K562 (cell line): ENCODE results near the gene DMWD. TPM values are rescaled to one million over a fixed set of nuclear protein-coding genes. Genes with fewer than 3 reads are reported as not detected.
A peak's percentile ranks its signal among the peaks of the same experiment; 100 is the strongest.

Experiments used
- BRF2 ChIP-seq: IDR thresholded peaks from 3 replicates; pipeline ENCODE4 v1.6.1; 2011; ENCODE audit warnings: borderline replicate concordance, mild to moderate bottlenecking; ENCODE audit not compliant: insufficient read length, insufficient read depth
- CHD1 ChIP-seq: fragments of 200-600 bp; sonication (generic); IDR thresholded peaks from one replicate; pipeline ENCODE4 v1.6.1; 2012; ENCODE audit warnings: mild to moderate bottlenecking, moderate library complexity, low read length, inconsistent platforms
- CHD2 ChIP-seq: IDR thresholded peaks from 2 replicates; pipeline ENCODE4 v1.6.1; 2011; ENCODE audit warnings: low read depth, low read length
- DEAF1 ChIP-seq: fragments of 450-650 bp; formaldehyde crosslinking; IDR thresholded peaks from 2 replicates; pipeline ENCODE4 v1.4.0; 2020; ENCODE audit warnings: mild to moderate bottlenecking, moderate library complexity
- HCFC1 ChIP-seq: IDR thresholded peaks from 2 replicates; pipeline ENCODE4 v1.6.1; 2012; ENCODE audit warnings: low read depth, low read length, improper control_type of control experiment
- HDAC1 ChIP-seq, 2 experiments: fragments of 450-650 bp; IDR thresholded peaks; 2 replicates each; pipeline ENCODE4 v1.6.1; 2016 to 2017; ENCODE audit warnings: inconsistent platforms in 1 of 2, mild to moderate bottlenecking in 1 of 2, moderate library complexity in 1 of 2
- HDAC2 ChIP-seq: fragments of 450-650 bp; IDR thresholded peaks from 2 replicates; pipeline ENCODE4 v1.6.1; 2016; ENCODE audit warnings: mild to moderate bottlenecking
- HIVEP1 ChIP-seq: fragments of 250-450 bp; sonication (Bioruptor Pico); IDR thresholded peaks from 2 replicates; pipeline ENCODE4 v1.4.0; 2020; ENCODE audit warnings: mild to moderate bottlenecking
- NFYB ChIP-seq: IDR thresholded peaks from 2 replicates; pipeline ENCODE4 v1.6.1; 2011; ENCODE audit warnings: mild to moderate bottlenecking, moderate library complexity; ENCODE audit not compliant: insufficient read length; ENCODE audit errors: extremely low read depth
- NR2F6 ChIP-seq: fragments of 450-650 bp; formaldehyde crosslinking; IDR thresholded peaks from 2 replicates; pipeline ENCODE4 v1.4.0; 2020; ENCODE audit warnings: mild to moderate bottlenecking
- OTX1 ChIP-seq: fragments of 450-650 bp; formaldehyde crosslinking; IDR thresholded peaks from 2 replicates; pipeline ENCODE4 v1.4.0; 2022; ENCODE audit warnings: mild to moderate bottlenecking
- PCBP1 ChIP-seq: fragments of 200-400 bp; formaldehyde crosslinking; IDR thresholded peaks from 2 replicates; pipeline ENCODE4 v1.6.1; 2018; ENCODE audit warnings: mild to moderate bottlenecking, low read depth, low read length; ENCODE audit not compliant: poor library complexity, severe bottlenecking
- POLR2B ChIP-seq: fragments of 450-650 bp; IDR thresholded peaks from 2 replicates; pipeline ENCODE4 v1.6.1; 2018; ENCODE audit warnings: low read depth; ENCODE audit not compliant: partially characterized antibody
- PTRF ChIP-seq: fragments of 450-650 bp; IDR thresholded peaks from 2 replicates; pipeline ENCODE4 v1.6.1; 2016; ENCODE audit warnings: mild to moderate bottlenecking, missing genetic modification characterization, missing compliant biosample characterization
- PYGO2 ChIP-seq: fragments of 450-650 bp; IDR thresholded peaks from 2 replicates; pipeline ENCODE4 v1.6.1; 2016; ENCODE audit warnings: mild to moderate bottlenecking, missing genetic modification characterization, moderate library complexity, missing compliant biosample characterization
- RBBP5 ChIP-seq: fragments of 200-600 bp; sonication (generic); IDR thresholded peaks from 2 replicates; pipeline ENCODE4 v1.6.1; 2012; ENCODE audit warnings: borderline replicate concordance, mild to moderate bottlenecking, low read length, control low read depth, inconsistent platforms; ENCODE audit not compliant: insufficient read depth, poor library complexity, severe bottlenecking
- WHSC1 ChIP-seq: IDR thresholded peaks from one replicate; pipeline ENCODE4 v1.6.1; 2012; ENCODE audit warnings: low read length, control low read depth, inconsistent platforms
- ZNF212 ChIP-seq: fragments of 450-650 bp; formaldehyde crosslinking; IDR thresholded peaks from 2 replicates; pipeline ENCODE4 v1.4.0; 2020; ENCODE audit warnings: mild to moderate bottlenecking
- ZNF395 ChIP-seq: fragments of 200-800 bp; sonication (Bioruptor generic); IDR thresholded peaks from 2 replicates; pipeline ENCODE4 v1.6.1; 2017; ENCODE audit warnings: missing genetic modification characterization, missing compliant biosample characterization
- ZNF766 ChIP-seq: fragments of 200-800 bp; sonication (Bioruptor generic); conservative IDR thresholded peaks from 2 replicates; pipeline ENCODE4 v1.6.1; 2016; ENCODE audit warnings: missing genetic modification characterization, missing compliant biosample characterization
- polyA plus RNA-seq, 8 experiments: library from polyadenylated mRNA; depleted of rRNA in 4 of 8; stranded (reverse) in 5 of 8; unstranded in 3 of 8; fragments of >200 nt; fragmentation: Nextera tagmentation in 2 of 8; fragmentation: Illumina TruSeq in 1 of 8; extraction: Ambion mirVana in 2 of 8; extraction: Trizol in 1 of 8; gene quantifications; 2 replicates each; pipeline versions ENCODE4 v1.2.1 to v1.2.3, GENCODE V29; 2011 to 2014; ENCODE audit warnings: inconsistent platforms in 1 of 8, missing spikeins in 1 of 8
- total RNA-seq, 7 experiments: library from RNA; depleted of rRNA in 6 of 7; stranded (reverse); fragments of >200 nt in 6 of 7; fragmentation: Illumina TruSeq in 2 of 7; extraction: Trizol in 2 of 7; gene quantifications; 2 replicates each; pipeline versions ENCODE4 v1.2.1 to v1.2.3, GENCODE V29; 2011 to 2021; ENCODE audit warnings: low replicate concordance in 1 of 7
- TF ChIP-seq, protein P1 (sequence below): sonication (generic); formaldehyde crosslinking; IDR thresholded peaks from 2 replicates; pipeline ENCODE4 v1.4.0; 2020; ENCODE audit warnings: mild to moderate bottlenecking, missing genetic modification reagents

DMWD gene
- total and polyA plus RNA-seq, 9 of the 15 experiments (the other 6 are each of a cell fraction or from before 2014, with no cell fraction given), result 4.7 to 54.6 (median 19.0) TPM

DNA sequence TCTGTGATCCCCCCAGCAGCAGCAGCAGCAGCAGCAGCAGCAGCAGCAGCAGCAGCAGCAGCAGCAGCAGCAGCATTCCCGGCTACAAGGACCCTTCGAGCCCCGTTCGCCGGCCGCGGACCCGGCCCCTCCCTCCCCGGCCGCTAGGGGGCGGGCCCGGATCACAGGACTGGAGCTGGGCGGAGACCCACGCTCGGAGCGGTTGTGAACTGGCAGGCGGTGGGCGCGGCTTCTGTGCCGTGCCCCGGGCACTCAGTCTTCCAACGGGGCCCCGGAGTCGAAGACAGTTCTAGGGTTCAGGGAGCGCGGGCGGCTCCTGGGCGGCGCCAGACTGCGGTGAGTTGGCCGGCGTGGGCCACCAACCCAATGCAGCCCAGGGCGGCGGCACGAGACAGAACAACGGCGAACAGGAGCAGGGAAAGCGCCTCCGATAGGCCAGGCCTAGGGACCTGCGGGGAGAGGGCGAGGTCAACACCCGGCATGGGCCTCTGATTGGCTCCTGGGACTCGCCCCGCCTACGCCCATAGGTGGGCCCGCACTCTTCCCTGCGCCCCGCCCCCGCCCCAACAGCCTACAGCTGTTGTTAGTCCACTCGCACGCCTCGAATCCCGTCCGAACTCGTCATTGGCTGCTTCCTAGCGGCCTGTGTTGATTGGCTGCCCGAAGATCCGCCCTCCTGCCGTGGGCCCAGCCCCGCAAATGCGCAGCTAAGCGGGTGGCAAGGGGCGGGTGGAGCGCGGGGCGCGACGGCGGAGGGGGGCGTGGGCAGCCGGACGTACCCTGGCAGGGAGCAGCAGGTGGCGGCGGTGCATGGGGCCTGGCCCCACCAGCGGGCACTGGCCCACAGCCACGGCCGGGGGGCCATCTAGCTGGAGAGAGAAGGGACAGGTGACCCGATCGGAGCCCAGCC, 22.2 kb downstream of the DMWD start (continued):
- TF ChIP-seq RBBP5 (peak; percentile 52), HDAC1 (IDR thresholded peaks at IDR 0.05) (peak in 1 of 2 experiments; percentile 90; a peak in 2 of 4 replicates), ZNF212 (CRISPR knock-in tag) (0 out of 2 replicates have a peak, but pooled peaks have one; percentile 39), OTX1 (peak; percentile 59; the same call in 1 of the 2 replicates), WHSC1 (no peak), HIVEP1 (CRISPR knock-in tag) (peak; percentile 59; the same call in 1 of the 2 replicates), CHD1 (peak; percentile 76), NFYB (peak; percentile 98), PCBP1 (peak; percentile 98), ZNF395 (CRISPR knock-in tag) (peak; percentile 86; the same call in 1 of the 2 replicates), CHD2 (peak; percentile 65), PTRF (no peak), HDAC2 (peak; percentile 80; the same call in 1 of the 2 replicates), BRF2 (no peak), ZNF766 (CRISPR knock-in tag) (peak; percentile 1; the same call in 1 of the 2 replicates), NR2F6 (CRISPR knock-in tag) (0 out of 2 replicates have a peak, but pooled peaks have one; percentile 20), DEAF1 (0 out of 2 replicates have a peak, but pooled peaks have one; percentile 22), HCFC1 (peak; percentile 23; the same call in 1 of the 2 replicates), POLR2B (peak; percentile 71), PYGO2 (tag) (no peak)
- TF ChIP-seq, protein P1, sequence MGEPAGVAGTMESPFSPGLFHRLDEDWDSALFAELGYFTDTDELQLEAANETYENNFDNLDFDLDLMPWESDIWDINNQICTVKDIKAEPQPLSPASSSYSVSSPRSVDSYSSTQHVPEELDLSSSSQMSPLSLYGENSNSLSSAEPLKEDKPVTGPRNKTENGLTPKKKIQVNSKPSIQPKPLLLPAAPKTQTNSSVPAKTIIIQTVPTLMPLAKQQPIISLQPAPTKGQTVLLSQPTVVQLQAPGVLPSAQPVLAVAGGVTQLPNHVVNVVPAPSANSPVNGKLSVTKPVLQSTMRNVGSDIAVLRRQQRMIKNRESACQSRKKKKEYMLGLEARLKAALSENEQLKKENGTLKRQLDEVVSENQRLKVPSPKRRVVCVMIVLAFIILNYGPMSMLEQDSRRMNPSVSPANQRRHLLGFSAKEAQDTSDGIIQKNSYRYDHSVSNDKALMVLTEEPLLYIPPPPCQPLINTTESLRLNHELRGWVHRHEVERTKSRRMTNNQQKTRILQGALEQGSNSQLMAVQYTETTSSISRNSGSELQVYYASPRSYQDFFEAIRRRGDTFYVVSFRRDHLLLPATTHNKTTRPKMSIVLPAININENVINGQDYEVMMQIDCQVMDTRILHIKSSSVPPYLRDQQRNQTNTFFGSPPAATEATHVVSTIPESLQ (CRISPR knock-in tag), result peak; percentile 19; the same call in 1 of the 2 replicates
